HTERT RPE-1 (cell line): ENCODE measurements around the gene QSOX2.
"Not testable (repeated sequence)": the region's sequence is repeated elsewhere in the genome, so short reads cannot be mapped to it uniquely, and the experiment has no call there.

Experiments used
- in situ Hi-C: fragments of 300-500 bp; cut with MboI; formaldehyde crosslinking; loops from 4 replicates; pipeline ENCODE4 v1.14.3; 2020; ENCODE audit warnings: low sequenced_read_pairs

QSOX2 gene

GRCh38 chr9:136267261-136268111 is 21.9 kb upstream of the QSOX2 start:
- in situ Hi-C loops, result no loop called here

- in situ Hi-C loops, result not testable (repeated sequence)
Observed at GRCh38 chr9:136266641-136267040, 21.0 kb upstream of the QSOX2 start.

- in situ Hi-C loops, result no loop called here
Observed at GRCh38 chr9:136265561-136266355, 20.1 kb upstream of the QSOX2 start.

- in situ Hi-C loops, result no loop called here
Observed at GRCh38 chr9:136264441-136265405, 19.1 kb upstream of the QSOX2 start.

GRCh38 chr9:136264031-136264430 is 18.4 kb upstream of the QSOX2 start:
- in situ Hi-C loops, result no loop called here

GRCh38 chr9:136262671-136263178 is 17.1 kb upstream of the QSOX2 start:
- in situ Hi-C loops, result no loop called here

GRCh38 chr9:136261686-136262430 is 16.2 kb upstream of the QSOX2 start:
- in situ Hi-C loops, result no loop called here

GRCh38 chr9:136260936-136261472 is 15.4 kb upstream of the QSOX2 start:
- in situ Hi-C loops, result no loop called here

- in situ Hi-C loops, result no loop called here
Observed at GRCh38 chr9:136260521-136260920, 14.9 kb upstream of the QSOX2 start.

- in situ Hi-C loops, result no loop called here
Observed at GRCh38 chr9:136259836-136260235, 14.2 kb upstream of the QSOX2 start.

- in situ Hi-C loops, result no loop called here
Observed at GRCh38 chr9:136259517-136259813, 13.9 kb upstream of the QSOX2 start.

- in situ Hi-C loops, result no loop called here
Observed at GRCh38 chr9:136258786-136259516, 13.3 kb upstream of the QSOX2 start.

GRCh38 chr9:136258299-136258625 is 12.7 kb upstream of the QSOX2 start:
- in situ Hi-C loops, result no loop called here

- in situ Hi-C loops, result no loop called here
Observed at GRCh38 chr9:136257381-136258298, 12.0 kb upstream of the QSOX2 start.

- in situ Hi-C loops, result no loop called here
Observed at GRCh38 chr9:136255896-136256890, 10.6 kb upstream of the QSOX2 start.

GRCh38 chr9:136255166-136255538 is 9.5 kb upstream of the QSOX2 start:
- in situ Hi-C loops, result no loop called here
